ENCODE measurements around the gene MLPH.

The MLPH gene

DNA sequence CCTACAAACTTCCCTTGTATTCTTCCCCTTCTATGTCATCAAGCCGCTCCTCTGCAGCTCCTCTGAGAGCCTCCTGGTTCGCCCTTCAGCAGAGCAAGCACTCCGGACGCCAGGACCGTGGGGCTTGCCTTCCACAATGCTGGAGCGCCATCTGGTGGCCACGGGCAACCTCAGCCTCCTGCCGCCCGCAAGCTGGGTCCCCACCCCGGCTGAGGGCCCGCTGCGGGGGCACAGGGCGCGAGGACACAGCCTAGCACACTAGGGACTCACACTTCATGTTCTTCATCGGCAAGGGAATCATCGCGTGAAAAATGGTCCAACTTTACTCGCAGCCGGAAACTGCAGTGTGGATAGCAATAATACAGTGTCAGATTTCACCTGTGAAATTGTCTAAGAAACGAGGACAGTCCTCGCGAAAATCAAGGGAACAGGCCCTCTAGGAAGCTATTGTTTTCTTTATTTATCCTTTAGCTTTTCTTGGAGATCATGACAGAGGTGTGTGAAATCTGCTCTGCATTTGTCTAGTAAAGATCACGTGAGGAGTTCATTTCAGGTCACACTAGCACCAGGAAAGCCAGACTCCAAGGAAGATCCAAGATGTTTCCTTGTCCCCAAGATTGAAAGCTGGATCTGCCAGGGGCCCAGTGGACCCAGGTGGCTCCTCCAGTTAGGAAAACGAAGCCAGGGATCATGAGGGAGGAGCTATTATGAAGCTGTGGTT, 85.1 kb downstream of the MLPH start:
- DNase-seq (ENCODE audit: low read depth), result peak; percentile 94
- no peak overlapping the region for H3K4me3 ChIP-seq (ENCODE audit: low read depth, low read length)

DNA sequence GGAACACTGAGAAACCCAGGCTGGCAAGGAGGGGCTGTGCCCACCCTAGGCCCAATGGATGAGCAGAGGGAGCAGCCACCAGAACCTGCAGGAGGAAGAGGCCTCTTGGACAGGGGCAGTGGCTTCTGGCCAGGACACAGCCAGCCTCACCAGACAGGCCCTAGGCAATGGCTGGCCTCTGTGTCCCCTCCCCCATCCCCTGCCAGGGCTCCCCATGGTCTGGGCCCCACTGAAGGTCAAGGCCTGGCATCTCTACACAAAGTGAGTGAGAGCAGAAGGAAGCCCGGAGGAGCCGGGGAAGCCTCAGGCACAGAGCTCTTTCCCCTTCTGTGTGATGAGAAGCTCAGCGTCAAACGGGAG, 85.7 kb downstream of the MLPH start:
- TF ChIP-seq, protein P1, sequence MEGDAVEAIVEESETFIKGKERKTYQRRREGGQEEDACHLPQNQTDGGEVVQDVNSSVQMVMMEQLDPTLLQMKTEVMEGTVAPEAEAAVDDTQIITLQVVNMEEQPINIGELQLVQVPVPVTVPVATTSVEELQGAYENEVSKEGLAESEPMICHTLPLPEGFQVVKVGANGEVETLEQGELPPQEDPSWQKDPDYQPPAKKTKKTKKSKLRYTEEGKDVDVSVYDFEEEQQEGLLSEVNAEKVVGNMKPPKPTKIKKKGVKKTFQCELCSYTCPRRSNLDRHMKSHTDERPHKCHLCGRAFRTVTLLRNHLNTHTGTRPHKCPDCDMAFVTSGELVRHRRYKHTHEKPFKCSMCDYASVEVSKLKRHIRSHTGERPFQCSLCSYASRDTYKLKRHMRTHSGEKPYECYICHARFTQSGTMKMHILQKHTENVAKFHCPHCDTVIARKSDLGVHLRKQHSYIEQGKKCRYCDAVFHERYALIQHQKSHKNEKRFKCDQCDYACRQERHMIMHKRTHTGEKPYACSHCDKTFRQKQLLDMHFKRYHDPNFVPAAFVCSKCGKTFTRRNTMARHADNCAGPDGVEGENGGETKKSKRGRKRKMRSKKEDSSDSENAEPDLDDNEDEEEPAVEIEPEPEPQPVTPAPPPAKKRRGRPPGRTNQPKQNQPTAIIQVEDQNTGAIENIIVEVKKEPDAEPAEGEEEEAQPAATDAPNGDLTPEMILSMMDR (IDR thresholded peaks at IDR 0.05; ENCODE audit: insufficient read depth, low read depth, low read length, missing control alignments), result no peak
- no peak for DNase-seq (ENCODE audit: low read depth)
- H3K4me3 ChIP-seq (ENCODE audit: low read depth, low read length), result no peak overlapping the region

More for the DNA sequence above, 85.1 kb downstream of the MLPH start:
- TF ChIP-seq, protein P1 (IDR thresholded peaks at IDR 0.05; ENCODE audit: insufficient read depth, low read depth, low read length, missing control alignments), result peak; percentile 94

GRCh38 chr2:237573721-237574415, 86.8 kb downstream of the MLPH start:
- H3K4me3 ChIP-seq (ENCODE audit: low read depth, low read length), result no peak overlapping the region
- TF ChIP-seq, protein P1 (IDR thresholded peaks at IDR 0.05; ENCODE audit: insufficient read depth, low read depth, low read length, missing control alignments), result no peak
- DNase-seq (ENCODE audit: low read depth), result no peak

GRCh38 chr2:237574467-237574866, 87.4 kb downstream of the MLPH start:
- DNase-seq (ENCODE audit: low read depth), result no peak
- TF ChIP-seq, protein P1 (IDR thresholded peaks at IDR 0.05; ENCODE audit: insufficient read depth, low read depth, low read length, missing control alignments), result no peak
- H3K4me3 ChIP-seq (ENCODE audit: low read depth, low read length), result no peak overlapping the region

GRCh38 chr2:237574894-237575868, 88.1 kb downstream of the MLPH start:
- DNase-seq (ENCODE audit: low read depth), result no peak
- no peak overlapping the region for H3K4me3 ChIP-seq (ENCODE audit: low read depth, low read length)
- TF ChIP-seq, protein P1 (IDR thresholded peaks at IDR 0.05; ENCODE audit: insufficient read depth, low read depth, low read length, missing control alignments), result no peak

DNA sequence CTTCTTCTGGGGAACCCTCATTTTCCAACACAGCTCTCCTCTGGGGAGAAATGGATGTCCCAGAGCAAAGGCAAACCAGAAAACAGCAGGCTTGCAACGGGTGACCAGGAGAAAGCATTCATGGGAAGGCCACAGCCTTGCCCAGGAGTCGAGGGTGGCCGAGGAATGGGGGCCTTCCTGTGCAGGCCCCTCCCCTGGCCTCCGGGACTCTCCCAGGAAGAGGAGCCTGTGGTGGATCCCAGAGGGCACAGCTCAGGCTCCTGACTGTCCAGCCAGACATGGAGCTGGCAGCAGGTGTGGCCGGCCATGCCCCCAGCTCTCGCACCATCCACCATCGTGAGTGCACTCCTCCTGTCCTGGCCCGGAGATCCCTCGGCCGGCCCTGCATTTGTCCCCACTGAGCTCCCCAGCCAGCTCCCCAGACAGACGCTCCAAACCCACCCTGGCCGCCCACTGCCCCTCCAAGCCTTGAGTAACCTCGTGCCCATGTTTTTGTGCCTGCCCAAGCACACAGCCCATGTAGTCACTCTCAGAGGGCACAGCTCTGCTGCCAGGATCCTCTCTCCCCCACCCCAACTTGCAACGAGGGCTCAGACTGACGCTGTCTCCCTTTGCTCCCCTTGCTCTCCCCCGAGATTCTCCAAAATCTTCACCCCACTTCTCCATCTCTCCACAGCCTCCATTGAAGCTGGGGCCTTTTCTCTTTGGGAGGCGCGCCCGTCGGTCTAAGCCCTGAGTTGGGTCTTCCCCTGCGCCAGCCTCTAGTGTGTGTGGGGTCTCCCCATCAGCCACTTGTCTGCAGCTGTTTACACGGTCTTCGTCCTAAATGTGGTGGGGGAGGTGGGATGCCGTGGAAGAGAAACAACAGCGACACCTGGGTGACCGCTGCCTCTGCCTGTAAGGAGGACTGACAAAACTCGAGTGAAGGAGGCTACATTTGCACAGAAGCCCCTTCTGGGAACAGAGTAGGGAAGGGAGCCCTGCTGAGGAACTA, 89.1 kb downstream of the MLPH start:
- no peak for DNase-seq (ENCODE audit: low read depth)
- H3K4me3 ChIP-seq (ENCODE audit: low read depth, low read length), result no peak overlapping the region
- TF ChIP-seq, protein P1 (IDR thresholded peaks at IDR 0.05; ENCODE audit: insufficient read depth, low read depth, low read length, missing control alignments), result no peak

Data from GM12865 (cell line).